HCT116 (cell line): Measurements from ENCODE around the gene CDC37L1. TPM values are rescaled to one million over a fixed set of nuclear protein-coding genes. Genes with fewer than 3 reads are reported as not detected.

Experiments used
- ATAC-seq: fragments of 200-7000 bp; cut with Tn5 transposase; 2 replicates; pipeline ENCODE4 v1.9.1; 2020; ENCODE audit warnings: mild to moderate bottlenecking, moderate library complexity
- BruUV-seq: library from RNA; stranded (reverse); fragments of 400-500 nt; replicated peaks from 2 replicates; lab custom pipeline; 2021; lab: Mats Ljungman, UMichigan
- CTCF ChIA-PET: fragments of 300-600 bp; sonication (Branson Sonifier 250); formaldehyde crosslinking; loops from one replicate; lab custom pipeline; 2021; ENCODE audit warnings: antibody characterized with exemption; lab: Charles Lee
- POLR2A ChIA-PET: fragments of 300-600, 350-600 bp; sonication (Branson Sonifier 250); formaldehyde crosslinking; loops from one replicate; lab custom pipeline; 2021; ENCODE audit warnings: antibody characterized with exemption; lab: Charles Lee
- RAD21 ChIA-PET, 2 experiments: fragments of 300-600 bp; sonication (Branson Sonifier 250); formaldehyde crosslinking; loops; one replicate each; lab custom pipeline; 2023; ENCODE audit warnings: low total read pairs in 2 of 2; ENCODE audit not compliant: uncharacterized antibody in 2 of 2, unreplicated experiment in 2 of 2, low non-redundant PET in 1 of 2; lab: Charles Lee
- DNase-seq: peaks from one replicate; pipeline ENCODE4 v3.0.0-alpha.2; 2010; ENCODE audit warnings: low read depth, low spot score
- H2AFZ ChIP-seq: fragments of 200-600 bp; shearing (Covaris generic), sonication (generic); 2 replicates; pipeline ENCODE4 v1.6.1; 2017; ENCODE audit warnings: low read depth, mixed run types, mixed read lengths, antibody characterized with exemption, low read length; ENCODE audit not compliant: poor library complexity, severe bottlenecking
- H3K27ac ChIP-seq: 2 replicates; pipeline ENCODE4 v1.5.1; 2012; ENCODE audit warnings: low read depth, low read length
- H3K27me3 ChIP-seq: fragments of 200-600 bp; sonication (generic); 2 replicates; pipeline ENCODE4 v1.6.1; 2016; ENCODE audit warnings: mixed run types, low read length, mixed read lengths; ENCODE audit not compliant: insufficient read depth
- H3K36me3 ChIP-seq, 2 experiments: fragments of 200-500 bp in 1 of 2; fragments of 200-600 bp in 1 of 2; sonication (Bioruptor generic) in 1 of 2; sonication (generic) in 1 of 2; 2 replicates each; pipeline versions ENCODE4 v1.5.1 to v1.6.1; 2014 to 2016; ENCODE audit warnings: low read length in 2 of 2, inconsistent platforms in 1 of 2, mixed read lengths in 1 of 2, mixed run types in 1 of 2; ENCODE audit not compliant: insufficient read depth in 2 of 2, control insufficient read depth in 1 of 2
- H3K4me1 ChIP-seq, 2 experiments: fragments of 200-600 bp in 1 of 2; sonication (generic) in 1 of 2; 2 replicates each; pipeline versions ENCODE4 v1.5.1 to v1.6.1; 2012 to 2017; ENCODE audit warnings: low read length in 2 of 2, inconsistent platforms in 1 of 2, mild to moderate bottlenecking in 1 of 2, mixed read lengths in 1 of 2, mixed run types in 1 of 2, moderate library complexity in 1 of 2; ENCODE audit not compliant: insufficient read depth in 2 of 2, control insufficient read depth in 1 of 2
- H3K4me2 ChIP-seq: fragments of 200-600 bp; sonication (generic); 2 replicates; pipeline ENCODE4 v1.6.1; 2017; ENCODE audit warnings: mixed run types, low read length, mixed read lengths
- H3K4me3 ChIP-seq, 2 experiments: fragments of 200-600 bp in 1 of 2; sonication (generic) in 1 of 2; replicated peaks in 1 of 2; 2 replicates each; pipeline ENCODE4 v1.5.1; 2011 to 2016; ENCODE audit warnings: low read length in 2 of 2, control low read depth in 1 of 2, low read depth in 1 of 2, mild to moderate bottlenecking in 1 of 2, mixed read lengths in 1 of 2, mixed run types in 1 of 2
- H3K79me2 ChIP-seq: fragments of 200-600 bp; sonication (generic); 2 replicates; pipeline ENCODE4 v1.6.1; 2017; ENCODE audit warnings: mild to moderate bottlenecking, mixed run types, low read length, moderate library complexity, mixed read lengths; ENCODE audit not compliant: insufficient read depth
- H3K9ac ChIP-seq: fragments of 200-600 bp; sonication (generic); 2 replicates; pipeline ENCODE4 v1.6.1; 2016; ENCODE audit warnings: low read length, mixed read lengths
- H3K9me2 ChIP-seq: fragments of 200-600 bp; sonication (generic), shearing (Covaris generic); 2 replicates; pipeline ENCODE4 v1.6.1; 2017; ENCODE audit warnings: mixed run types, mild to moderate bottlenecking, moderate library complexity; ENCODE audit not compliant: insufficient read depth
- H3K9me3 ChIP-seq, 2 experiments: fragments of 200-500 bp in 1 of 2; fragments of 200-600 bp in 1 of 2; sonication (Bioruptor generic) in 1 of 2; sonication (generic) in 1 of 2; 2 replicates each; pipeline ENCODE4 v1.6.1; 2014 to 2017; ENCODE audit warnings: low read length in 2 of 2, mixed read lengths in 2 of 2, inconsistent platforms in 1 of 2, low read depth in 1 of 2, mild to moderate bottlenecking in 1 of 2, mixed run types in 1 of 2, moderate library complexity in 1 of 2; ENCODE audit not compliant: control insufficient read depth in 1 of 2, insufficient read depth in 1 of 2
- H4K20me1 ChIP-seq: fragments of 200-600 bp; sonication (generic), shearing (Covaris generic); 2 replicates; pipeline ENCODE4 v1.6.1; 2017; ENCODE audit warnings: mixed run types, mild to moderate bottlenecking, moderate library complexity; ENCODE audit not compliant: insufficient read depth
- ATF3 ChIP-seq: IDR thresholded peaks from 2 replicates; pipeline ENCODE4 v1.6.1; 2012
- CBX3 ChIP-seq: IDR thresholded peaks from 2 replicates; pipeline ENCODE4 v1.6.1; 2012; ENCODE audit warnings: low read depth
- CEBPB ChIP-seq: IDR thresholded peaks from 2 replicates; pipeline ENCODE4 v1.6.1; 2012; ENCODE audit warnings: low read depth
- EZH2 ChIP-seq: fragments of 200-600 bp; sonication (generic); IDR thresholded peaks from 2 replicates; pipeline ENCODE4 v1.6.1; 2017; ENCODE audit warnings: antibody characterized with exemption, mixed run types
- MAX ChIP-seq: IDR thresholded peaks from 2 replicates; pipeline ENCODE4 v1.6.1; 2012
- POLR2AphosphoS5 ChIP-seq: IDR thresholded peaks from 2 replicates; pipeline ENCODE4 v1.6.1; 2011; ENCODE audit warnings: mild to moderate bottlenecking, low read depth, low read length, moderate library complexity
- REST ChIP-seq: IDR thresholded peaks from 2 replicates; pipeline ENCODE4 v1.6.1; 2012; ENCODE audit warnings: low read depth
- SIN3A ChIP-seq: IDR thresholded peaks from 2 replicates; pipeline ENCODE4 v1.6.1; 2012; ENCODE audit warnings: low read depth
- SP1 ChIP-seq: IDR thresholded peaks from 2 replicates; pipeline ENCODE4 v1.6.1; 2012; ENCODE audit warnings: low read depth
- SRF ChIP-seq: IDR thresholded peaks from 2 replicates; pipeline ENCODE4 v1.6.1; 2012; ENCODE audit warnings: low read depth
- TCF7L2 ChIP-seq: IDR thresholded peaks from 2 replicates; pipeline ENCODE4 v1.7.0; 2011; ENCODE audit warnings: borderline replicate concordance, inconsistent platforms; ENCODE audit not compliant: insufficient read depth, insufficient read length; ENCODE audit errors: extremely low read depth
- YY1 ChIP-seq: IDR thresholded peaks from 2 replicates; pipeline ENCODE4 v1.6.1; 2011; ENCODE audit warnings: low read length, low read depth, moderate library complexity, mild to moderate bottlenecking; ENCODE audit not compliant: insufficient replicate concordance; ENCODE audit errors: extremely low read depth
- ZFX ChIP-seq: fragments of 450-650 bp; IDR thresholded peaks from 2 replicates; pipeline ENCODE4 v1.6.1; 2017
- intact Hi-C: fragments of 100-400 bp; cut with micrococcal nuclease; formaldehyde crosslinking; loops from 2 replicates; pipeline ENCODE4 v1.10.0; 2022
- total RNA-seq: library from RNA; stranded (reverse); gene quantifications from one replicate; pipeline ENCODE4 v1.2.1, GENCODE V29; 2021; ENCODE audit not compliant: unreplicated experiment
- TF ChIP-seq, protein P1 (sequence below), 3 experiments: fragments of 200-600 bp in 1 of 3; sonication (generic) in 1 of 3; IDR thresholded peaks in 2 of 3; conservative IDR thresholded peaks in 1 of 3; 2 replicates each; pipeline ENCODE4 v1.5.1; 2012 to 2017; ENCODE audit warnings: low read depth in 2 of 3, low read length in 2 of 3, antibody characterized with exemption in 1 of 3, borderline replicate concordance in 1 of 3, control low read depth in 1 of 3, mild to moderate bottlenecking in 1 of 3, mixed read lengths in 1 of 3, mixed run types in 1 of 3, moderate library complexity in 1 of 3; ENCODE audit not compliant: insufficient read depth in 1 of 3

CDC37L1 gene
- total RNA-seq, 1 experiment from 2014 or later, result 18.1 TPM

- no peak for TF ChIP-seq EZH2
- TF ChIP-seq TCF7L2, result no peak
- TF ChIP-seq CEBPB, result no peak
- TF ChIP-seq, all 23 proteins: peak for 0
These were observed 6.7 kb downstream of the CDC37L1 start (continued) for GRCh38 chr9:4686112-4686511.

GRCh38 chr9:4686584-4686983 is 7.2 kb downstream of the CDC37L1 start:
- ChIA-PET RAD21 (no interaction called here), CTCF (no interaction called here), POLR2A (no interaction called here)
- intact Hi-C loops, result no loop called here
- Histone ChIP-seq H3K27ac (no peak overlapping the region), H4K20me1 (no peaks in the 10 kb centered on the region), H3K9me3 (no peaks in the 10 kb centered on the region), H3K4me3 (no peak overlapping the region), H3K4me1 (no peaks in the 10 kb centered on the region), H3K9ac (no peak overlapping the region), H2AFZ (no peak overlapping the region), H3K79me2 (peaks cover 53% of the 10 kb centered on the region), H3K27me3 (no peaks in the 10 kb centered on the region), H3K9me2 (no peaks in the 10 kb centered on the region), H3K4me2 (no peak overlapping the region), H3K36me3 (peaks cover 14 to 22% of the 10 kb centered on the region in 2 experiments; a peak in 3 of 4 replicates)
- DNase-seq (no peak), ATAC-seq (no peak)
- no TSS peak for BruUV-seq
- TF ChIP-seq POLR2AphosphoS5 (no peak), EZH2 (no peak), SP1 (no peak), ATF3 (no peak), SIN3A (no peak), REST (no peak), SRF (no peak), MAX (no peak), YY1 (no peak), ZFX (no peak), TCF7L2 (no peak), CBX3 (no peak)
- TF ChIP-seq, protein P1, sequence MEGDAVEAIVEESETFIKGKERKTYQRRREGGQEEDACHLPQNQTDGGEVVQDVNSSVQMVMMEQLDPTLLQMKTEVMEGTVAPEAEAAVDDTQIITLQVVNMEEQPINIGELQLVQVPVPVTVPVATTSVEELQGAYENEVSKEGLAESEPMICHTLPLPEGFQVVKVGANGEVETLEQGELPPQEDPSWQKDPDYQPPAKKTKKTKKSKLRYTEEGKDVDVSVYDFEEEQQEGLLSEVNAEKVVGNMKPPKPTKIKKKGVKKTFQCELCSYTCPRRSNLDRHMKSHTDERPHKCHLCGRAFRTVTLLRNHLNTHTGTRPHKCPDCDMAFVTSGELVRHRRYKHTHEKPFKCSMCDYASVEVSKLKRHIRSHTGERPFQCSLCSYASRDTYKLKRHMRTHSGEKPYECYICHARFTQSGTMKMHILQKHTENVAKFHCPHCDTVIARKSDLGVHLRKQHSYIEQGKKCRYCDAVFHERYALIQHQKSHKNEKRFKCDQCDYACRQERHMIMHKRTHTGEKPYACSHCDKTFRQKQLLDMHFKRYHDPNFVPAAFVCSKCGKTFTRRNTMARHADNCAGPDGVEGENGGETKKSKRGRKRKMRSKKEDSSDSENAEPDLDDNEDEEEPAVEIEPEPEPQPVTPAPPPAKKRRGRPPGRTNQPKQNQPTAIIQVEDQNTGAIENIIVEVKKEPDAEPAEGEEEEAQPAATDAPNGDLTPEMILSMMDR (IDR thresholded peaks at IDR 0.05 in 2 of 3, conservative IDR thresholded peaks at IDR 0.05 in 1 of 3; ENCODE audit: borderline replicate concordance in 1 of 3, insufficient read depth in 1 of 3, low read depth in 2 of 3, low read length in 2 of 3), result no peak
